ENCODE data around the gene NABP1.

- TF ChIP-seq RARB (CRISPR knock-in tag; IDR thresholded peaks at IDR 0.05) (no peak), ZFP3 (CRISPR knock-in tag; IDR thresholded peaks at IDR 0.05) (no peak), ZNF8 (CRISPR knock-in tag; IDR thresholded peaks at IDR 0.05) (no peak)
Observed at GRCh38 chr2:191656391-191656790, 21.5 kb upstream of the NABP1 start.

Data from SK-N-SH treated with all-trans-retinoic acid at 6 μM for 48 hours (cell line).